Thymus (tissue), 14 donors: ENCODE measurements around the gene PRPF40A. TPM values are rescaled to one million over a fixed set of nuclear protein-coding genes. Genes with fewer than 3 reads are reported as not detected.
A peak's percentile ranks its signal among the peaks of the same experiment; 100 is the strongest.
"Not testable (repeated sequence)": the region's sequence is repeated elsewhere in the genome, so short reads cannot be mapped to it uniquely, and the experiment has no call there.

Experiments
- DNase-seq, 9 donors: peaks; one replicate each; pipeline ENCODE4 v3.0.0-alpha.2; 2013; ENCODE audit warnings: low spot score in 9 of 9, low read depth in 6 of 9, missing footprints in 1 of 9
- H3K27ac ChIP-seq, 2 donors: one replicate each; pipeline ENCODE4 v1.5.1; 2013; ENCODE audit warnings: control low read depth in 1 of 2, low read depth in 1 of 2, low read length in 1 of 2, mild to moderate bottlenecking in 1 of 2, moderate library complexity in 1 of 2
- H3K27me3 ChIP-seq, 2 donors: one replicate each; pipeline ENCODE4 v1.5.1; 2013; ENCODE audit warnings: low read length in 1 of 2; ENCODE audit not compliant: control insufficient read depth in 2 of 2, insufficient read depth in 1 of 2
- H3K36me3 ChIP-seq, 2 donors: one replicate each; pipeline ENCODE4 v1.5.1; 2013; ENCODE audit warnings: low read length in 1 of 2, mild to moderate bottlenecking in 1 of 2, moderate library complexity in 1 of 2; ENCODE audit not compliant: control insufficient read depth in 2 of 2, insufficient read depth in 2 of 2
- H3K4me1 ChIP-seq, 2 donors: one replicate each; pipeline ENCODE4 v1.5.1; 2013; ENCODE audit warnings: low read length in 2 of 2; ENCODE audit not compliant: control insufficient read depth in 2 of 2, insufficient read depth in 2 of 2
- H3K4me3 ChIP-seq, 2 donors: one replicate each; pipeline ENCODE4 v1.5.1; 2013; ENCODE audit warnings: low read length in 2 of 2, control low read depth in 1 of 2, mild to moderate bottlenecking in 1 of 2
- H3K9me3 ChIP-seq, 2 donors: one replicate each; pipeline ENCODE4 v1.5.1; 2013; ENCODE audit warnings: low read length in 1 of 2, mild to moderate bottlenecking in 1 of 2; ENCODE audit not compliant: control insufficient read depth in 2 of 2, insufficient read depth in 1 of 2
- WGBS: extraction: QIAGEN DNeasy Blood & Tissue Kit; methylation state at CpG from one replicate; pipeline ENCODE4 v1.1.7; 2013; 5-methylcytosine and 5-hydroxymethylcytosine counted together
- long read RNA-seq, 10 donors: transcript quantifications; one replicate each; lab custom pipeline, GENCODE V29; 2026
- polyA plus RNA-seq: library from polyadenylated mRNA; stranded (reverse); fragments of 200-250 nt; gene quantifications from one replicate; pipeline ENCODE4 v1.2.3, GENCODE V29; 2013
- total RNA-seq: library from RNA; stranded (reverse); fragments of 120-200 nt; gene quantifications from one replicate; pipeline ENCODE4 v1.2.4, GENCODE V29; 2013
- donor health status: healthy.

The PRPF40A gene
- total RNA-seq, result 127 TPM
- 31.9 TPM for polyA plus RNA-seq
- long read RNA-seq, donor 1, result 0 reads
- long read RNA-seq, donor 2, partial matches to known transcripts, result 40 of 48 reads
- long read RNA-seq, donor 2, other reads (novel, unspliced or antisense), result 8 of 48 reads
- long read RNA-seq, donor 3, partial matches to known transcripts, result 40 of 40 reads
- long read RNA-seq, donor 3, other reads (novel, unspliced or antisense), result 0 of 40 reads
- long read RNA-seq, donor 4, partial matches to known transcripts, result 11 of 11 reads
- long read RNA-seq, donor 4, other reads (novel, unspliced or antisense), result 0 of 11 reads
- long read RNA-seq, donor 5, partial matches to known transcripts, result 56 of 57 reads
- long read RNA-seq, donor 5, other reads (novel, unspliced or antisense), result 0 of 57 reads
- long read RNA-seq, donor 6, full-length matches to known transcripts, result 1 of 72 reads
- long read RNA-seq, donor 6, partial matches to known transcripts, result 5 of 72 reads
- long read RNA-seq, donor 6, other reads (novel, unspliced or antisense), result 66 of 72 reads
- long read RNA-seq, donor 7, partial matches to known transcripts, result 38 of 43 reads
- long read RNA-seq, donor 7, other reads (novel, unspliced or antisense), result 5 of 43 reads
- long read RNA-seq, donor 8, result 0 reads
- long read RNA-seq, donor 9, partial matches to known transcripts, result 51 of 82 reads
- long read RNA-seq, donor 9, other reads (novel, unspliced or antisense), result 31 of 82 reads
- long read RNA-seq, donor 10, partial matches to known transcripts, result 5 of 6 reads
- long read RNA-seq, donor 10, other reads (novel, unspliced or antisense), result 0 of 6 reads

GRCh38 chr2:152717228-152718075 is at the start of gene PRPF40A:
Gene PRPF40A, minus strand, starts transcription at chr2:152717461. Its CDS starts 22 bp downstream, at chr2:152717439.
- DNase-seq, result peak; percentile 97 to 99 (median 98)
- H3K4me1 ChIP-seq, result peaks cover 3 to 17% of the 10 kb centered on the region in 2 donors
- H3K36me3 ChIP-seq, result peaks cover 0 to 19% of the 10 kb centered on the region in 2 donors
- peak within 1 kb of the TSS; percentile 91 to 95 for H3K27ac ChIP-seq
- peak within 1 kb of the TSS; percentile 86 to 98 for H3K4me3 ChIP-seq
- no peaks in the 10 kb centered on the region for H3K27me3 ChIP-seq
- H3K9me3 ChIP-seq, result no peaks in the 10 kb centered on the region
- under 1% methylated on average over 71 of the region's 71 CpGs for WGBS

GRCh38 chr2:152766928-152767327 is 49.7 kb upstream of the PRPF40A start:
- Histone ChIP-seq H3K4me1 (no peaks in the 10 kb centered on the region), H3K4me3 (no peak overlapping the region), H3K27ac (no peak overlapping the region), H3K9me3 (no peaks in the 10 kb centered on the region), H3K27me3 (no peaks in the 10 kb centered on the region), H3K36me3 (peaks cover 6 to 8% of the 10 kb centered on the region in 2 donors)
- no peak for DNase-seq
- 97% methylated on average over 1 of the region's 1 CpG for WGBS

- no peak for DNase-seq
- Histone ChIP-seq H3K4me1 (no peaks in the 10 kb centered on the region), H3K9me3 (no peaks in the 10 kb centered on the region), H3K36me3 (peaks cover 6 to 13% of the 10 kb centered on the region in 2 donors), H3K27ac (no peak overlapping the region), H3K4me3 (no peak overlapping the region), H3K27me3 (no peaks in the 10 kb centered on the region)
- WGBS, result 100% methylated on average over 1 of the region's 1 CpG
Measured at GRCh38 chr2:152763651-152764050, 46.4 kb upstream of the PRPF40A start.

- not testable (repeated sequence) for H3K4me3 ChIP-seq, H3K27ac ChIP-seq, H3K9me3 ChIP-seq, H3K27me3 ChIP-seq, DNase-seq, H3K4me1 ChIP-seq
- peaks cover 6 to 16% of the 10 kb centered on the region in 2 donors for H3K36me3 ChIP-seq
- WGBS, result 97% methylated on average over 4 of the region's 4 CpGs
Measured at GRCh38 chr2:152763208-152763607, 45.9 kb upstream of the PRPF40A start.

- DNase-seq, result no peak
- Histone ChIP-seq H3K27me3 (no peaks in the 10 kb centered on the region), H3K27ac (no peak overlapping the region), H3K9me3 (no peaks in the 10 kb centered on the region), H3K36me3 (peaks cover 6 to 21% of the 10 kb centered on the region in 2 donors), H3K4me1 (no peaks in the 10 kb centered on the region), H3K4me3 (no peak overlapping the region)
- 96% methylated on average over 5 of the region's 5 CpGs for WGBS
Measured at GRCh38 chr2:152762202-152762601, 44.9 kb upstream of the PRPF40A start.

- H3K4me3 ChIP-seq, result no peak overlapping the region
- H3K9me3 ChIP-seq, result no peaks in the 10 kb centered on the region
- no peak overlapping the region for H3K27ac ChIP-seq
- H3K27me3 ChIP-seq, result no peaks in the 10 kb centered on the region
- 97% methylated on average over 4 of the region's 4 CpGs for WGBS
- no peaks in the 10 kb centered on the region for H3K4me1 ChIP-seq
- DNase-seq, result no peak
- H3K36me3 ChIP-seq, result peaks cover 6 to 21% of the 10 kb centered on the region in 2 donors
Measured at GRCh38 chr2:152761214-152761613, 44.0 kb upstream of the PRPF40A start.

- no peaks in the 10 kb centered on the region for H3K4me1 ChIP-seq
- H3K36me3 ChIP-seq, result peaks cover 9 to 21% of the 10 kb centered on the region in 2 donors
- 98% methylated on average over 6 of the region's 6 CpGs for WGBS
- DNase-seq, result no peak
- H3K4me3 ChIP-seq, result no peak overlapping the region
- no peak overlapping the region for H3K27ac ChIP-seq
- H3K27me3 ChIP-seq, result no peaks in the 10 kb centered on the region
- peaks cover 0 to 2% of the 10 kb centered on the region in 2 donors for H3K9me3 ChIP-seq
Measured at GRCh38 chr2:152759290-152760072, 42.2 kb upstream of the PRPF40A start.

GRCh38 chr2:152755029-152755428 is 37.8 kb upstream of the PRPF40A start:
- peak in 1 of 9 donors; percentile 1 for DNase-seq
- Histone ChIP-seq H3K4me3 (no peak overlapping the region), H3K27me3 (no peaks in the 10 kb centered on the region), H3K36me3 (peaks cover 3 to 13% of the 10 kb centered on the region in 2 donors), H3K4me1 (no peaks in the 10 kb centered on the region), H3K9me3 (peaks cover 0 to 2% of the 10 kb centered on the region in 2 donors), H3K27ac (no peak overlapping the region)
- 97% methylated on average over 13 of the region's 13 CpGs for WGBS
